Activated T-cell treated with anti-CD3 and anti-CD28 coated beads, Interleukin-2, amount 50 U/mL, for 4 hours (primary cell): ENCODE data around the gene HLA-G. TPM values are rescaled to one million over a fixed set of nuclear protein-coding genes. Genes with fewer than 3 reads are reported as not detected.
"Not testable (repeated sequence)": the region's sequence is repeated elsewhere in the genome, so short reads cannot be mapped to it uniquely, and the experiment has no call there.

Source experiments
- ATAC-seq, 2 donors: fragments of 200-7000 bp; cut with Tn5 transposase; one replicate each; pipeline ENCODE4 v1.10.0; 2021
- DNase-seq: peaks from one replicate; pipeline ENCODE4 v3.0.0-alpha.2; 2020
- H3K27me3 Mint-ChIP-seq: one replicate; pipeline ENCODE4 v1.8.0; 2021; ENCODE audit warnings: low read depth, mixed read lengths
- H3K36me3 Mint-ChIP-seq: one replicate; pipeline ENCODE4 v1.8.0; 2022; ENCODE audit warnings: mixed read lengths; ENCODE audit not compliant: insufficient read depth
- H3K4me1 Mint-ChIP-seq: one replicate; pipeline ENCODE4 v1.8.0; 2021; ENCODE audit warnings: low read depth, mixed read lengths
- H3K4me3 Mint-ChIP-seq: one replicate; pipeline ENCODE4 v1.8.0; 2021; ENCODE audit warnings: mild to moderate bottlenecking, moderate library complexity, mixed read lengths
- H3K9me3 Mint-ChIP-seq: one replicate; pipeline ENCODE4 v1.8.0; 2021; ENCODE audit warnings: mixed read lengths
- total RNA-seq, 3 donors: library from RNA; stranded (reverse); gene quantifications; one replicate each; pipeline ENCODE4 v1.2.1, GENCODE V29; 2021

The HLA-G gene
- total RNA-seq, 3 donors from 2014 or later: 1.1 TPM; not detected in 2

DNA sequence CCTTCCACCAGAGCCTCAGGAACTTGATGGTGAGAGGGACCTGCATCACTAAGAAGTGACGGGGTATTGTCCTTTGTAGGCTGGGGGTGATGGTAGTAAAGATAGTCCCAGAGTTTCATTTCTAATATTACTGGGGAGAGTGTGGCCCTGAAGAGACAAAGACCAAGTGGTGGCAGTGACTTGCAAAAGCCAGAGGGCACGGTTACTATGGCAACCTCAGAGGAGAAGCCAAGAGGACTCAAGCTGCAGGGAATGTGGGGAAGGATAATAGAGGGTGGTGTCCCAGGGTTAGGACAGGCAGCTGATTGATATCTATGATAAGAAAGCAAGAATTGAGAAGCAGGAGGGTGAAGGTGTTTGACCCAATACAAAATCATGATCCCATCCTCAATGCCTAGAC is 42.5 kb downstream of the HLA-G start:
- no peak overlapping the region for H3K4me3 Mint-ChIP-seq

DNA sequence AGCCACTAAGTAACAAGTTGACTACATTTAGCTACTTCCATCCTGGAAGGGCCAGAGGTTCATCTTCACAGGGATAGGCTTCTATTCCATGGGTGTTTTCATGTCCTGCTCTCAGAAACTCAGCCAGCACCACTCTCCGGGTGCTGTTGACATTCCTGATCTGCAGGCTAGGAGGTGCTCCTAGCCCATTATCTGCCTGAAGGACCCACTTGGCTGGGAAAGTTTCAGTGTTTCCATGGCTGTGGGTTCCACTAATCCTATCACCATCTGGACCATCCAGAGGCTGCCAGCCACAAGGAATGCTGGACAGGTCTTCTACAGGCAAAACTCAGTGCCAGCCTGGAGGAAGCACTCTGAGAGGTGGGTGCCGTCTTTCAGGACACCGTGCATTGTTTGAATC is 45.2 kb downstream of the HLA-G start:
- no peak overlapping the region for H3K4me3 Mint-ChIP-seq
- H3K36me3 Mint-ChIP-seq: no peaks in the 10 kb centered on the region
- no peaks in the 10 kb centered on the region for H3K4me1 Mint-ChIP-seq
- peaks cover 7% of the 10 kb centered on the region for H3K27me3 Mint-ChIP-seq
- DNase-seq (no peak), ATAC-seq (no peak)
- no peaks in the 10 kb centered on the region for H3K9me3 Mint-ChIP-seq

More for the DNA sequence above, 42.5 kb downstream of the HLA-G start:
- Mint-ChIP-seq H3K9me3 (no peaks in the 10 kb centered on the region), H3K27me3 (peaks cover 21% of the 10 kb centered on the region), H3K36me3 (no peaks in the 10 kb centered on the region), H3K4me1 (no peaks in the 10 kb centered on the region)
- no peak for DNase-seq
- no peak for ATAC-seq

DNA sequence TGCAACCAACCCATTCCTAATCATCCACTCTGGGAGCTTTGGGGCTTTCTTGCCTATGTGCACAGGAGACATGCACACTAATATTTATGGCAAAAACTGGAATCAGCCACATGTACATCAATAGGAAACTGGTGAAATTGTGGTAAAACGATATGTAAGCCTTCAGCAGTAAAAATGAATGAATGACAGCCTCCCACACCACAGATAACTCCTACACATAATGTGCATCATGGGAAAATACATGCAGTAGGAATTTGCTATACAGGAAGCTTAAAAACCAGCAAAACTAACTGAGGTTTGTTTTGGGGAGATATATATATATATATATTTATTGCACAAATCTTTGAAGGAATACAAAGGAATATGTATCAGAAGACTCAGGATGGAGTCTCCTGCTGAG is 47.6 kb downstream of the HLA-G start:
- H3K36me3 Mint-ChIP-seq: no peaks in the 10 kb centered on the region
- no peak for ATAC-seq
- no peaks in the 10 kb centered on the region for H3K9me3 Mint-ChIP-seq
- no peak for DNase-seq
- H3K4me3 Mint-ChIP-seq: no peak overlapping the region
- H3K27me3 Mint-ChIP-seq: no peaks in the 10 kb centered on the region
- no peaks in the 10 kb centered on the region for H3K4me1 Mint-ChIP-seq

DNA sequence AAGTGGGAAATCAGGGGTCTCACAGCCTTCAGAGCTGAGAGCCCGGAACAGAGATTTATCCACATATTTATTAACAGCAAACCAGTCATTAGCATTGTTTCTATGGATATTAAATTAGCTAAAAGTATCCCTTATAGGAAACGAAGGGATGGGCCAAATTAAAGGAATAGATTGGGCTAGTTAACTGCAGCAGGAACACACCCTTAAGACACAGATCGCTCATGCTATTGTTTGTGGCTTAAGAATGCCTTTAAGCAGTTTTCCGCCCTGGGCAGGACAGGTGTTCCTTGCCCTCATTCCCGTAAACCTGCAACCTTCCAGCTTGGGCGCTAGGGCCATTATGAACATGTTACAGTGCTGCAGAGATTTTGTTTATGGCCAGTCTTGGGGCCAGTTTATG is 48.1 kb downstream of the HLA-G start:
- not testable (repeated sequence) for H3K36me3 Mint-ChIP-seq, H3K4me1 Mint-ChIP-seq, H3K4me3 Mint-ChIP-seq, H3K27me3 Mint-ChIP-seq, H3K9me3 Mint-ChIP-seq, ATAC-seq, DNase-seq

Other genes starting within 250 kb of the HLA-G start
- gene OR2H2, start 242.7 kb upstream of the HLA-G start, total RNA-seq: not detected
- gene GABBR1, start 194.6 kb upstream of the HLA-G start, total RNA-seq: 1 to 10 TPM; 4.2 to 5.6 (median 4.7) TPM
- gene MOG, start 170.7 kb upstream of the HLA-G start, total RNA-seq: not detected
- gene ZFP57, start 146.7 kb upstream of the HLA-G start, total RNA-seq: not detected
- gene HLA-F, start 104.4 kb upstream of the HLA-G start, total RNA-seq: 100 to 1,000 TPM; 185 to 341 (median 228) TPM
- 1,000 to 10,000 TPM; 1,247 to 1,756 (median 1,527) TPM for gene HLA-A, start 114.7 kb downstream of the HLA-G start, total RNA-seq
- 10 to 100 TPM; 80.6 to 86.6 (median 84.8) TPM for gene POLR1H, start 233.4 kb downstream of the HLA-G start, total RNA-seq
- 10 to 100 TPM; 71.9 to 81.6 (median 80.5) TPM for gene PPP1R11, start 239.4 kb downstream of the HLA-G start, total RNA-seq
- gene RNF39, start 247.9 kb downstream of the HLA-G start, total RNA-seq: not detected